Stimulated activated CD4-positive, alpha-beta T cell treated with anti-CD3 and anti-CD28 coated beads, Interleukin-12 subunit alpha, Interleukin-12 subunit beta, amount 100 ng/mL, for 24 hours (primary cell): ENCODE results near the gene ENPEP.
"Not testable (repeated sequence)": the region's sequence is repeated elsewhere in the genome, so short reads cannot be mapped to it uniquely, and the experiment has no call there.

Experiments used
- DNase-seq, 2 experiments: peaks; one replicate each; pipeline ENCODE4 v3.0.0-alpha.2; 2020; ENCODE audit warnings: low read depth in 2 of 2

ENPEP gene

DNA sequence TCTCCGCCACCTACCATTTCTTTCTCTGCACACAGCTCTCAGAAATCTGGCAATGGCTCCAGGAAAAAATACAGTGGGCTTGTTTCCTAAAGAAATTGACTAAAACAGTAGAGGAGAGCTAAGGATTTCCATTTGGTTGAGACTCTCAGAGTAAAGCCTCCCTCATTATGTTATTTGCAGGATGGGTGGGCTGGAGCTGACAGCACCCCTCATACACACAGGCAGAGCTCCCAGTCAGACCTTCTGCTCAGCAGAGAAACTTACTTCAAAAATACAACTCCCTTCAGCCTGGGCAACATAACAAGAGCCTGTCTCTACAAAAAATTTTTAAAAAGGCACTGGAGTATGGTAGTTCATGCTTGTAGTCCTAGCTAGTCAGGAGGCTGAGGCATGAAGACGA, 44.9 kb downstream of the ENPEP start:
- DNase-seq, result no peak

- no peak for DNase-seq
Measured at GRCh38 chr4:110526589-110526988, 50.6 kb downstream of the ENPEP start.

GRCh38 chr4:110527156-110527555, 51.2 kb downstream of the ENPEP start:
- peak in 1 of 2 experiments; percentile 8 for DNase-seq

GRCh38 chr4:110532901-110533589, 57.1 kb downstream of the ENPEP start:
- no peak for DNase-seq

DNA sequence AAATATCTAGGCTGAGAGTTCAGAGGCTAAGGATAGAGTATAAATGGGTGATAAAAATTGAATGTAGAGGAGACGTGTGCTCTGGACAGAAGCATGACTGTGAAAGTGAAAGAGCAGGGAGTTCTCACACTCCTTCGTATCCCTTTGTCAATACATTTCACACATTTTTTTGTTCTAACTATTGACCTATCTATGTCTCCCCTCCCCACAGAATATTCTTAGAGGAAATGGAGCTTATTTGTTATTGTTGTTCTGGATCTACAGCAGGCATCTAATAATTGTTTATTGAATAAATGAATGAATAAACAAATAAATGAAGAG, 57.6 kb downstream of the ENPEP start:
- no peak for DNase-seq

- no peak for DNase-seq
Measured at GRCh38 chr4:110533940-110534339, 58.0 kb downstream of the ENPEP start.

DNA sequence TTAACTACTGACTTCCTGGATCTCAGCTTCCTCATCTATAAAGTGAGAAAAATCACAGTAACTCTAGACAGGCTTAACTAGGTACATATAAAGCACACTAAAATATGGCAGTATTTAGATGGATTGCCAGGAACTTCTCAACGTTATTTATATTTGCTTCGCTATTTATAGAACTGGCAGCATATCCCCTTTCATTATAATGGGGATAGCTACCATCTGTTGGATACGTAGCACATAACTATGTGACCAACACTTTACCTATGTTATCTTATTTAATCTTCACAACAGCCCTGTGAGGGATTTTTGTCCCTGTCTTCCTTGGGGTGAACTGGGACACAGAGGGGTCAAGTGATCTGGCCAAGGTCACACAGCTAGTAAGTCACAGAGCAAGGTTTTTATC, 64.6 kb downstream of the ENPEP start:
- DNase-seq, result no peak

DNA sequence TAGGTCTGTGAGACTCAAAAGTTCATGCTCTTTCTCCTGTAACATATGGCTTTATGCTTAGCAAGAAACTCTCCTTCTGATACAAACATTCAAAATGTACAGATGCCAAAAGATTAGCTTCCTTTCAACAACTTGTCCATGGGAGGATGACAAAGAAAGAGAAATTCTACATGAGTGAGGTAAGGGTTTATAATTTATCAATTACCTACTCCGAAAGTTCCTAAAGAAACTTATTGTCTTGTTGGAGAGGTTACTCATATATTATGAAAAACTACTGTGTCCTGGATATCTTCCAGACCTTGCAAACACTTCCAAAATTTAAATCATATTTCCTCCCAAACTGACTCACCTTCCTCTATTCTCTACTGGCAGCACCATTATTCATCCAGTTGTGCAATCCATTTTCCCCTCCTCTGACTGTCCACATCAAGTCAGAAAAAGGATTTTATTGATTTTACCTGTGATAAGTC, 65.1 kb downstream of the ENPEP start:
- DNase-seq, result no peak

DNA sequence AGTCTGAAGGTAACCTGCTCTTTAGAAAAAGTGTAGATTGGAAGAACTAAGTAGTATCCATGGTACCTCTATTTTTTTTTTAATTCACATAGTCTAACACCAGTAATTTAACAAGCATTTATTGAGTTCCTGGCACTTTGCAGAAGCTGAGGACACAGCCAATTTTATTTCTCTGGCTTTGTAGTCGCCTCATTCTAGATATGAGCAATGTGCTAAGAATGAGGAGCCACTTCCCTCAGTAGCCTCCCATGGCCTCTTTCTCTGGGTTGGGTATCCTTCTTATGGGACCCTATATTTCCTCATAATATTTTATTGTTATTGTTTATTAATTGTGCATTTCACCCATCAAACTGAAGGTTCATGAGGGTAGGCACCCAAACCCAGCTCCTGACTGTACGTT, 67.6 kb downstream of the ENPEP start:
- no peak for DNase-seq

GRCh38 chr4:110544594-110544993, 68.6 kb downstream of the ENPEP start:
- DNase-seq, result no peak

- no peak for DNase-seq
Measured at GRCh38 chr4:110550260-110550659, 74.3 kb downstream of the ENPEP start.

GRCh38 chr4:110553197-110553596, 77.2 kb downstream of the ENPEP start:
- no peak for DNase-seq

DNA sequence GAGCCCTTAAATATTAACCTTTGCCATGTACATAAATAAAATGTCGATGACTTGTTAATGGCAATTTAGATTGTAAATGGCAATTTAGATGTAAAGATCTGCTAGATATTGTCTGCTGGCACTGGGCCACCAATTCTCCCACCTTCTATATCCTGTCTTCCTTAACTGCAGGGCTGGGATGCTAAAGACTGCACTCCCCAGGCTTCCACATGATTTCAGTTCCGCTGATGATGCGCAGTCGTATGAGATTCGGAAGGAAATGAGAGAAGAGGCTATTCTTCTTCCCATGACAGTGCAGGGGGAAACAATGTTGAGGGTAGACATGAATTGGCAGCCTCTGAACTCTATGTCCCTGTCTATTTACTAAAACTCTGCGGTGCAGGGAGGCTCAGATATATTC, 91.3 kb downstream of the ENPEP start:
- DNase-seq, result no peak

GRCh38 chr4:110576696-110577095, 100.7 kb downstream of the ENPEP start:
- not testable (repeated sequence) for DNase-seq

DNA sequence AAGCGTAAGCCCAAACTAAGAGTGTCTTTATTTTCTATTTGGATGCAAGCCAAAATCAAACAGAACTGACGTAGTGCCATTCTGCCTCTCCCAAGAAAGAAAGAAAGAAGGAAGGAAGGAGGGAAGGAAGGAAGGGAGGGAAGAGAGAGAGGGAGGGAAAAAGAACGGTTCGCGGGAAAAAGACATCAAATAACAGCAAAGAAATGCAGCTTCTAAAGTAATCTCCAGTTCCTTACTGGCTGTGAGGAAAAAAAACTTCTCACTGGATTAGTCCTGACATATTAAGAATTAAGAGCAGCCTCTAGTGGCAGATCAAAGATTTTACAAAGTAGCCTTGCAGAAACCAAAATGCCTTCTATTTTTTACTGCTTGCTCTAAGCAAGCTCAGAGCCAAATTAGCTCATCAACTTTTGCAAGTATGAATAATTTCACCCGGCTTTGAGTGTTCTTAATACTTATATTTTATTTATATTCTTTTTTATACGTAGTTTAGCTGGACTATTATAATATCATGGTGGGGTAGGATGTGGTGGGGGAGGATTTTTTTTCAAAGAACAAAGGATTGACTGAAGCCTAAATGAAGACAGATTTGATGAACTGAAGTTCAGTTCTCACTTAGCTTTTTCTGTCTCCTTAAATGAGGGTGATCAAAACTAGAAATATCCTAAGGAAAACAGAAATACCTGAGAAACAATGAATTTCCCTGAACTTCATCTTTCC, 110.3 kb downstream of the ENPEP start:
- DNase-seq, result no peak

DNA sequence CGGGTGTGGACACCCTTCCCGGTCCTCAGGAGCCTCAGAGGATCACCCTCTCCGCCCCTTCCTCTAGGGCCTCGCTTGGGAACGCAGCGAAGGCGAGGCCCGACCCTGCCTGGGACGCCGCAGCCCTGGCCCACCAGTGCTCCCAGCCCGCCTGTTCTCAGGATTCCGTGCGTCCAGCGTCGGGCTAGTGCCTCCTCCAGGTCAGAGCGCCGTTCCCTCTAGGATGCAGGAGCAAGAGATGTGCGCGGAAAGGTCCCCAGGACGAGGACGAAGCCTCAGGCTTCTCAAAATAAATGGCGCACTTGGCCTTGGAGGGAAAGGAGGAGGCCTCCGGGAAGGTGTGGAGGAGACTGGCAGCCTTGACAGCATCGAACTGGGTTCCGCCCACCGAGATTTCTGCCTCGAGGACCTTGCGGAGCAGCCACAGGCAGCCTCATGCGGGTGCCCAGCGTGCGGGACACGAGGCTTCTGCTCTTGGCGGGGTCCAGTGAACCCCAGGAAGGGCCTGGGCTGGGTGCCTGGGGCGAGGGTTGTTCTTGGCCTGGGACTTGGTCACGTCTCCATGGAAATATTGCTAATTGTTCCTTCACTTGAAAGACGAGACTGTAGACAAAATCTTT, 111.8 kb downstream of the ENPEP start:
- no peak for DNase-seq

- DNase-seq, result no peak
Measured at GRCh38 chr4:110589297-110589696, 113.3 kb downstream of the ENPEP start.

- no peak for DNase-seq
Measured at GRCh38 chr4:110595583-110595982, 119.6 kb downstream of the ENPEP start.

DNA sequence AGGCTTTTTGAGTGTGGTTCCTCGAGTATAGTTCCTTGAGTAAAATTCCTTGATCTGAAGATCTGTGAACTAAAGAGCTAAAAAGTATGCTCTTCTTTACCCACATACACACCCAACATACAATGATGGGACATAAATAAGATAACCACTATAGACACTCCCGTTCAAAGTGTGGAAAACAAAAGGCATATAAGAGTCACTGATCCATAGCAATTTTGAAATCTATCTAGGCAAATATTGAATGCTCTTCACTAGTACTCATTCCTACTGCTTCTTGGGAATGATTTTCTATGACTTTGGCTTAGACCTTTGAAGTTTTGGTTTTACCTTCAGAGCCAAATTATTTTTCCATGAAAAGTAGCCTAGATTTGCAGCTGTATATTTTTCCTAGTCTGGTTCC, 120.5 kb downstream of the ENPEP start:
- DNase-seq, result no peak

- DNase-seq, result no peak
Measured at GRCh38 chr4:110597582-110597981, 121.6 kb downstream of the ENPEP start.

DNA sequence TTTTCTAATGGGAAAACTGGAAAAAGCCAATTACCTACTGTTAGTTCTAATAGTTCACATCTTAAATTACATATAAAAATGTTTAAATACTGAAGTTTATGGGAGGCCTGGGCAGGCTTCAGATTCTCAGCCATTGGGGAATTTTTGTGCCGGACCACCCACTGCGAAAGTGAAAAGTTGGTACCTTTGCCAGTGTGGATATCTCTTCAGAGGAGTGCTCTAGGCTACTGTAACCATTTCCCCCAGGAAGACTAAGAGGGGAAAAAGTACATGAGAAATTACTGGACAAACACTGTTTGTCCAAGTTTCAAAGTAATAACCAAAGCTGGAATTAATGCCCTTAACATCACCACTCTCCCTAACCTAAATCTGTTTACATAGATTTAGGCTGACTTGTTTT, 126.1 kb downstream of the ENPEP start:
- no peak for DNase-seq

DNA sequence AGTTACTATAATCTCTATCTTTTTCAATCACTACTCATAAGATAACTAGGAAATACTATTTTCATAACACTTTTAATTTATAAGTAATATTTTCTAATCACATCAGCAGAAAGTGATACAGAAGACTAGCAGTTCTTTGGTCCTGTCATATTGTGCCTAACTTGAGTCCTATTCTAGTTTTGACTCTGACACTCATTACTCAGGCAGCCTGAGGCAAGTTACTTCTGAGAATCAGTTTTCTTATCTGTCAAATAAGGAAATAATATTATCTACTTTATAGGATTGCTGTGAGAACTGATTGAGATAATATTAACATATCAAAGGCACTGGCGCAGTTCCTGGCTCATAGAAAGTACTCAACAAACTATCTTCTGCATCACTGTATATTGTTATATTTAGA, 129.1 kb downstream of the ENPEP start:
- no peak for DNase-seq
